ENCODE data around the gene GGT1. TPM values are rescaled to one million over a fixed set of nuclear protein-coding genes. Genes with fewer than 3 reads are reported as not detected.

The GGT1 gene
- total and polyA plus RNA-seq, 2 of the 8 experiments (the other 6 are each of a cell fraction or from before 2014, with no cell fraction given) = 14.4 to 29.2 TPM

- TF ChIP-seq, protein P1, sequence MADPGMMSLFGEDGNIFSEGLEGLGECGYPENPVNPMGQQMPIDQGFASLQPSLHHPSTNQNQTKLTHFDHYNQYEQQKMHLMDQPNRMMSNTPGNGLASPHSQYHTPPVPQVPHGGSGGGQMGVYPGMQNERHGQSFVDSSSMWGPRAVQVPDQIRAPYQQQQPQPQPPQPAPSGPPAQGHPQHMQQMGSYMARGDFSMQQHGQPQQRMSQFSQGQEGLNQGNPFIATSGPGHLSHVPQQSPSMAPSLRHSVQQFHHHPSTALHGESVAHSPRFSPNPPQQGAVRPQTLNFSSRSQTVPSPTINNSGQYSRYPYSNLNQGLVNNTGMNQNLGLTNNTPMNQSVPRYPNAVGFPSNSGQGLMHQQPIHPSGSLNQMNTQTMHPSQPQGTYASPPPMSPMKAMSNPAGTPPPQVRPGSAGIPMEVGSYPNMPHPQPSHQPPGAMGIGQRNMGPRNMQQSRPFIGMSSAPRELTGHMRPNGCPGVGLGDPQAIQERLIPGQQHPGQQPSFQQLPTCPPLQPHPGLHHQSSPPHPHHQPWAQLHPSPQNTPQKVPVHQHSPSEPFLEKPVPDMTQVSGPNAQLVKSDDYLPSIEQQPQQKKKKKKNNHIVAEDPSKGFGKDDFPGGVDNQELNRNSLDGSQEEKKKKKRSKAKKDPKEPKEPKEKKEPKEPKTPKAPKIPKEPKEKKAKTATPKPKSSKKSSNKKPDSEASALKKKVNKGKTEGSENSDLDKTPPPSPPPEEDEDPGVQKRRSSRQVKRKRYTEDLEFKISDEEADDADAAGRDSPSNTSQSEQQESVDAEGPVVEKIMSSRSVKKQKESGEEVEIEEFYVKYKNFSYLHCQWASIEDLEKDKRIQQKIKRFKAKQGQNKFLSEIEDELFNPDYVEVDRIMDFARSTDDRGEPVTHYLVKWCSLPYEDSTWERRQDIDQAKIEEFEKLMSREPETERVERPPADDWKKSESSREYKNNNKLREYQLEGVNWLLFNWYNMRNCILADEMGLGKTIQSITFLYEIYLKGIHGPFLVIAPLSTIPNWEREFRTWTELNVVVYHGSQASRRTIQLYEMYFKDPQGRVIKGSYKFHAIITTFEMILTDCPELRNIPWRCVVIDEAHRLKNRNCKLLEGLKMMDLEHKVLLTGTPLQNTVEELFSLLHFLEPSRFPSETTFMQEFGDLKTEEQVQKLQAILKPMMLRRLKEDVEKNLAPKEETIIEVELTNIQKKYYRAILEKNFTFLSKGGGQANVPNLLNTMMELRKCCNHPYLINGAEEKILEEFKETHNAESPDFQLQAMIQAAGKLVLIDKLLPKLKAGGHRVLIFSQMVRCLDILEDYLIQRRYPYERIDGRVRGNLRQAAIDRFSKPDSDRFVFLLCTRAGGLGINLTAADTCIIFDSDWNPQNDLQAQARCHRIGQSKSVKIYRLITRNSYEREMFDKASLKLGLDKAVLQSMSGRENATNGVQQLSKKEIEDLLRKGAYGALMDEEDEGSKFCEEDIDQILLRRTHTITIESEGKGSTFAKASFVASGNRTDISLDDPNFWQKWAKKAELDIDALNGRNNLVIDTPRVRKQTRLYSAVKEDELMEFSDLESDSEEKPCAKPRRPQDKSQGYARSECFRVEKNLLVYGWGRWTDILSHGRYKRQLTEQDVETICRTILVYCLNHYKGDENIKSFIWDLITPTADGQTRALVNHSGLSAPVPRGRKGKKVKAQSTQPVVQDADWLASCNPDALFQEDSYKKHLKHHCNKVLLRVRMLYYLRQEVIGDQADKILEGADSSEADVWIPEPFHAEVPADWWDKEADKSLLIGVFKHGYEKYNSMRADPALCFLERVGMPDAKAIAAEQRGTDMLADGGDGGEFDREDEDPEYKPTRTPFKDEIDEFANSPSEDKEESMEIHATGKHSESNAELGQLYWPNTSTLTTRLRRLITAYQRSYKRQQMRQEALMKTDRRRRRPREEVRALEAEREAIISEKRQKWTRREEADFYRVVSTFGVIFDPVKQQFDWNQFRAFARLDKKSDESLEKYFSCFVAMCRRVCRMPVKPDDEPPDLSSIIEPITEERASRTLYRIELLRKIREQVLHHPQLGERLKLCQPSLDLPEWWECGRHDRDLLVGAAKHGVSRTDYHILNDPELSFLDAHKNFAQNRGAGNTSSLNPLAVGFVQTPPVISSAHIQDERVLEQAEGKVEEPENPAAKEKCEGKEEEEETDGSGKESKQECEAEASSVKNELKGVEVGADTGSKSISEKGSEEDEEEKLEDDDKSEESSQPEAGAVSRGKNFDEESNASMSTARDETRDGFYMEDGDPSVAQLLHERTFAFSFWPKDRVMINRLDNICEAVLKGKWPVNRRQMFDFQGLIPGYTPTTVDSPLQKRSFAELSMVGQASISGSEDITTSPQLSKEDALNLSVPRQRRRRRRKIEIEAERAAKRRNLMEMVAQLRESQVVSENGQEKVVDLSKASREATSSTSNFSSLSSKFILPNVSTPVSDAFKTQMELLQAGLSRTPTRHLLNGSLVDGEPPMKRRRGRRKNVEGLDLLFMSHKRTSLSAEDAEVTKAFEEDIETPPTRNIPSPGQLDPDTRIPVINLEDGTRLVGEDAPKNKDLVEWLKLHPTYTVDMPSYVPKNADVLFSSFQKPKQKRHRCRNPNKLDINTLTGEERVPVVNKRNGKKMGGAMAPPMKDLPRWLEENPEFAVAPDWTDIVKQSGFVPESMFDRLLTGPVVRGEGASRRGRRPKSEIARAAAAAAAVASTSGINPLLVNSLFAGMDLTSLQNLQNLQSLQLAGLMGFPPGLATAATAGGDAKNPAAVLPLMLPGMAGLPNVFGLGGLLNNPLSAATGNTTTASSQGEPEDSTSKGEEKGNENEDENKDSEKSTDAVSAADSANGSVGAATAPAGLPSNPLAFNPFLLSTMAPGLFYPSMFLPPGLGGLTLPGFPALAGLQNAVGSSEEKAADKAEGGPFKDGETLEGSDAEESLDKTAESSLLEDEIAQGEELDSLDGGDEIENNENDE (IDR thresholded peaks at IDR 0.05; ENCODE audit: insufficient replicate concordance, low read length) = no peak
- TF ChIP-seq KDM4A (IDR thresholded peaks at IDR 0.05; ENCODE audit: low read depth, low read length, severe bottlenecking) = no peak
- no peak for TF ChIP-seq SP4 (IDR thresholded peaks at IDR 0.05; ENCODE audit: low read length)
- TF ChIP-seq EP300 (IDR thresholded peaks at IDR 0.05; ENCODE audit: borderline replicate concordance in 1 of 2, low read depth in 2 of 2, low read length in 2 of 2) = no peak
- no peak for TF ChIP-seq TEAD4 (IDR thresholded peaks at IDR 0.05; ENCODE audit: low read depth, low read length)
- TF ChIP-seq, protein P2, sequence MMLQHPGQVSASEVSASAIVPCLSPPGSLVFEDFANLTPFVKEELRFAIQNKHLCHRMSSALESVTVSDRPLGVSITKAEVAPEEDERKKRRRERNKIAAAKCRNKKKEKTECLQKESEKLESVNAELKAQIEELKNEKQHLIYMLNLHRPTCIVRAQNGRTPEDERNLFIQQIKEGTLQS (IDR thresholded peaks at IDR 0.05; ENCODE audit: insufficient read depth, low read depth, low read length) = no peak
- TF ChIP-seq RXRA (IDR thresholded peaks at IDR 0.05; ENCODE audit: insufficient read depth, low read depth, low read length) = no peak
- no peak for TF ChIP-seq TBP (IDR thresholded peaks at IDR 0.05; ENCODE audit: low read depth, low read length)
- TF ChIP-seq BCL11A (IDR thresholded peaks at IDR 0.05; ENCODE audit: low read depth in 2 of 2, low read length in 2 of 2) = no peak
- TF ChIP-seq CHD2 (IDR thresholded peaks at IDR 0.05; ENCODE audit: low read length) = no peak
- TF ChIP-seq SP1 (IDR thresholded peaks at IDR 0.05; ENCODE audit: low read depth, low read length) = no peak
Measured at GRCh38 chr22:24591286-24591830, 11.6 kb upstream of the GGT1 start (continued).

Measured in H1 (cell line).